ENCODE results near the gene MID1.

- no peak for TF ChIP-seq CTCF (IDR thresholded peaks at IDR 0.05; ENCODE audit: insufficient read depth, low read depth, low read length)
- no peak for TF ChIP-seq EZH2 (IDR thresholded peaks at IDR 0.05; ENCODE audit: insufficient read depth, low read length)
Observed at GRCh38 chrX:10598540-10598939, 21.8 kb downstream of the MID1 start.

All from astrocyte (in vitro differentiated cells and primary cell).